ENCODE measurements around the gene PIF1. TPM values are rescaled to one million over a fixed set of nuclear protein-coding genes. Genes with fewer than 3 reads are reported as not detected.

PIF1 gene
- total RNA-seq, 1 experiment from 2014 or later = 74.4 TPM

DNA sequence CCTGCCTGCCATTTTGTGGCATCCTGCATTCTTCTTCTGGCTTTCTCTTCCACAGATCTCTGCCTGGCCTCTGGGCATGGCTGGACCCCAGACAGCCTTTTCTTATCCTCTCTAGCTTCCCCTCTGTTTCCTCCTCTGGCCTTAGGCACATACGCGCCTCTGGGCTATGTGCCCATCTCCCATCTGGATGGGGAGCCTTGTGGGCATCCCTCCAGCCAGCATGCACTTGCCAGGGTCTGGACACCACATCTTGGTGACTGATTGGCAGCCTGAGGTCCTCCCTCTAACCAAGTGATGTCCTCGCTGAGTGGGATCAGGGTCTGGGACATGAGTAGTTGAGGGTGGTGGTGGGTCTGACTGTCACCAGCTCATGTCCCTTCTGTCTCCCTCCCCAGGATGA, 29.1 kb upstream of the PIF1 start:
- H3K14ac ChIP-seq (ENCODE audit: insufficient read depth, low read length) = no peak overlapping the region
- H3K4me2 ChIP-seq (ENCODE audit: insufficient read depth, insufficient read length, low read length) = no peak overlapping the region
- H3K79me2 ChIP-seq (ENCODE audit: insufficient read depth, low read length) = no peaks in the 10 kb centered on the region; the same call in 1 of the 2 replicates
- no peak overlapping the region for H2AK5ac ChIP-seq (ENCODE audit: insufficient read length, low read length)
- peaks cover 2% of the 10 kb centered on the region for H4K20me1 ChIP-seq (ENCODE audit: control insufficient read depth, insufficient read depth, insufficient read length)
- H2BK15ac ChIP-seq (ENCODE audit: low read depth, low read length) = no peak overlapping the region
- no peak overlapping the region for H3K27ac ChIP-seq (ENCODE audit: insufficient read length, low read depth, low read length)
- no peak overlapping the region for H2AFZ ChIP-seq (ENCODE audit: low read length)
- H4K8ac ChIP-seq (replicated peaks; ENCODE audit: insufficient read length, low read depth, low read length) = no peak overlapping the region
- H2BK120ac ChIP-seq (ENCODE audit: low read depth, low read length, poor library complexity, severe bottlenecking) = no peak overlapping the region
- no peak overlapping the region for H2BK5ac ChIP-seq (ENCODE audit: insufficient read length, low read length)
- H3K56ac ChIP-seq (ENCODE audit: insufficient read length, low read depth, low read length) = no peak overlapping the region
- no peak overlapping the region for H4K5ac ChIP-seq (ENCODE audit: insufficient read length, low read depth, low read length)
- no peak overlapping the region for H3K23ac ChIP-seq (ENCODE audit: insufficient read length, low read depth, low read length)
- no peak overlapping the region for H3K4ac ChIP-seq (ENCODE audit: low read depth, low read length)
- WGBS (ENCODE audit: extremely low coverage, insufficient read length, low lambda C conversion rate) = no CpG with 5 or more reads among the region's 3 CpGs
- no peaks in the 10 kb centered on the region for H3K79me1 ChIP-seq (ENCODE audit: insufficient read depth, low read depth, low read length, poor library complexity, severe bottlenecking)
- H3K18ac ChIP-seq (ENCODE audit: insufficient read length, low read depth, low read length) = no peak overlapping the region
- H2BK20ac ChIP-seq (ENCODE audit: low read depth, low read length, poor library complexity, severe bottlenecking) = no peak overlapping the region
- no peaks in the 10 kb centered on the region for H3K9me3 Mint-ChIP-seq
- H4K91ac ChIP-seq (ENCODE audit: insufficient read length, low read depth, low read length) = no peak overlapping the region
- H3K27me3 ChIP-seq (ENCODE audit: insufficient read depth, low read length) = no peaks in the 10 kb centered on the region
- no peak overlapping the region for H2BK12ac ChIP-seq (ENCODE audit: insufficient read length, low read depth, low read length)
- H3K27ac Mint-ChIP-seq = peak overlapping the region; percentile 39 to 88 (median 85); a peak in 5 of 7 replicates
- no peaks in the 10 kb centered on the region for H3K23me2 ChIP-seq (ENCODE audit: insufficient read length, low read depth, low read length, poor library complexity, severe bottlenecking)
- no peaks in the 10 kb centered on the region for H3K9me3 ChIP-seq (ENCODE audit: control insufficient read depth, low read depth, low read length)
- peaks cover 44 to 46% of the 10 kb centered on the region in 2 experiments for H3K4me1 Mint-ChIP-seq
- DNase-seq = peak; percentile 16
- no peaks in the 10 kb centered on the region for H3K27me3 Mint-ChIP-seq (ENCODE audit: low read depth)
- peaks cover 7% of the 10 kb centered on the region for H3K4me1 ChIP-seq (ENCODE audit: insufficient read depth, low read length)
- no peak overlapping the region for H3K9ac ChIP-seq (ENCODE audit: extremely low read depth, insufficient read length, low read length)
- TF ChIP-seq, protein P1, sequence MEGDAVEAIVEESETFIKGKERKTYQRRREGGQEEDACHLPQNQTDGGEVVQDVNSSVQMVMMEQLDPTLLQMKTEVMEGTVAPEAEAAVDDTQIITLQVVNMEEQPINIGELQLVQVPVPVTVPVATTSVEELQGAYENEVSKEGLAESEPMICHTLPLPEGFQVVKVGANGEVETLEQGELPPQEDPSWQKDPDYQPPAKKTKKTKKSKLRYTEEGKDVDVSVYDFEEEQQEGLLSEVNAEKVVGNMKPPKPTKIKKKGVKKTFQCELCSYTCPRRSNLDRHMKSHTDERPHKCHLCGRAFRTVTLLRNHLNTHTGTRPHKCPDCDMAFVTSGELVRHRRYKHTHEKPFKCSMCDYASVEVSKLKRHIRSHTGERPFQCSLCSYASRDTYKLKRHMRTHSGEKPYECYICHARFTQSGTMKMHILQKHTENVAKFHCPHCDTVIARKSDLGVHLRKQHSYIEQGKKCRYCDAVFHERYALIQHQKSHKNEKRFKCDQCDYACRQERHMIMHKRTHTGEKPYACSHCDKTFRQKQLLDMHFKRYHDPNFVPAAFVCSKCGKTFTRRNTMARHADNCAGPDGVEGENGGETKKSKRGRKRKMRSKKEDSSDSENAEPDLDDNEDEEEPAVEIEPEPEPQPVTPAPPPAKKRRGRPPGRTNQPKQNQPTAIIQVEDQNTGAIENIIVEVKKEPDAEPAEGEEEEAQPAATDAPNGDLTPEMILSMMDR (conservative IDR thresholded peaks at IDR 0.05) = no peak
- H3T11ph ChIP-seq (ENCODE audit: low read length) = no peak overlapping the region
- peaks cover 29 to 71% (median 52%) of the 10 kb centered on the region in 3 experiments for H3K36me3 Mint-ChIP-seq (ENCODE audit: insufficient read depth in 1 of 3, low read depth in 3 of 3)
- H3K4me3 Mint-ChIP-seq = no peak overlapping the region

Data from H9 (cell line).